HG03280 (cell line): ENCODE measurements around the gene SPSB1.
"Not testable (repeated sequence)": the region's sequence is repeated elsewhere in the genome, so short reads cannot be mapped to it uniquely, and the experiment has no call there.

ENCODE experiments used
- ATAC-seq: cut with Tn5 transposase; IDR thresholded peaks from one replicate; pipeline ENCODE4 v1.9.1; 2021; ENCODE audit warnings: mild to moderate bottlenecking, moderate library complexity; ENCODE audit not compliant: unreplicated experiment

SPSB1 gene

DNA sequence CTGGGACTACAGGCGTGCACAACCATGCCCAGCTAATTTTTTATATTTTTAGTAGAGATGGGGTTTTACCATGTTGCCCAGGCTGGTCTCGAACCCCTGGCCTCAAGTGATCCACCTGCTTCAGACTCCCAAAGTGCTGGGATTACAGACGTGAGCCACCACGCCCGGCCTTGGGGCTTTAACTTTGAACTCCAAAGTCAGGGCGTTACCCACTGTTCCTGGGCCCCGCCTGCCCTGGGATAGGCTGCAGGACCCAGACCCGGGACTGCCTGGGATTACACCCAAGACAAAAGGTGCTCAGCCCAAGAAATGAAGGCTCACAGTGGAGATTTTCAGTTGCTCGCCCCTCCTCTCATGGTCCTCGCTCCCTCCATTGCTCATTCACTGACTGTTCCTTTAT lies 92.7 kb downstream of the SPSB1 start:
- not testable (repeated sequence) for ATAC-seq

DNA sequence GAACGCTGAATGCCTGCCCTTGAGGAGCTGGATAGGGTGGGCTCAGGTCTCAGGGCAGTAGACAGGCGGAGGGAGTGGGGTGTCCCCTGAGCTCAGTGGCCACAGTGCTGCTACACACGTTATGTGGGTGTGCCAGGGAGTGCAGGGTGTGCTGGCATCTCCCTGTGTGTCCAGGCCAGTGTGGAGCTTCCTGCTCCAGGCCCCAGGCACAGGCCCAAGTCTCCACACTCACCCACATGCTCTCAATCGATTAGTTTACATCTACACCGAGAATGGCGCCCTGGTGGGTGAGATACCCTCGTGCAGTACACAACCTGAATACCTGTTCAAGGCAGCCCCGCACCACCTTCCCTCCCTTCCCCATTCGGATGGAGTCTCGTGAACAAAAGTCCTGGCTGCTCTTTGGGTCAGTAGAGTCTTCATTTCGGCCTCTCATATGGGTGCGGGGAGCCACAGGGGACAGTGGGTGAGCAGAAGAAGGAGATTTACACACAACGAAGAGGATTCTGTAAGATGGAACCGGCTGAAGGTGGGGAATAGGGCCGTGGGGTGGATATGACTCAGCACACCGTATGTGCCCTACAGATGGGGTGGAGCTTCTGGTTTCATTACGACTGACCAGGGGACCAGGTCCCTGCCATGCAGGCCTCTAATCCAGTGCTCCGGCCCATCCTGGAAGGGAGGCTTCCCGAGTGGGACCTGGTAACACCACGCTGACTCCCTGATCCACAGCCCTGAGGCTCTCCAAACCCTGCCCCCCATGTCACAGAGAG lies 93.3 kb downstream of the SPSB1 start:
- no peak for ATAC-seq

DNA sequence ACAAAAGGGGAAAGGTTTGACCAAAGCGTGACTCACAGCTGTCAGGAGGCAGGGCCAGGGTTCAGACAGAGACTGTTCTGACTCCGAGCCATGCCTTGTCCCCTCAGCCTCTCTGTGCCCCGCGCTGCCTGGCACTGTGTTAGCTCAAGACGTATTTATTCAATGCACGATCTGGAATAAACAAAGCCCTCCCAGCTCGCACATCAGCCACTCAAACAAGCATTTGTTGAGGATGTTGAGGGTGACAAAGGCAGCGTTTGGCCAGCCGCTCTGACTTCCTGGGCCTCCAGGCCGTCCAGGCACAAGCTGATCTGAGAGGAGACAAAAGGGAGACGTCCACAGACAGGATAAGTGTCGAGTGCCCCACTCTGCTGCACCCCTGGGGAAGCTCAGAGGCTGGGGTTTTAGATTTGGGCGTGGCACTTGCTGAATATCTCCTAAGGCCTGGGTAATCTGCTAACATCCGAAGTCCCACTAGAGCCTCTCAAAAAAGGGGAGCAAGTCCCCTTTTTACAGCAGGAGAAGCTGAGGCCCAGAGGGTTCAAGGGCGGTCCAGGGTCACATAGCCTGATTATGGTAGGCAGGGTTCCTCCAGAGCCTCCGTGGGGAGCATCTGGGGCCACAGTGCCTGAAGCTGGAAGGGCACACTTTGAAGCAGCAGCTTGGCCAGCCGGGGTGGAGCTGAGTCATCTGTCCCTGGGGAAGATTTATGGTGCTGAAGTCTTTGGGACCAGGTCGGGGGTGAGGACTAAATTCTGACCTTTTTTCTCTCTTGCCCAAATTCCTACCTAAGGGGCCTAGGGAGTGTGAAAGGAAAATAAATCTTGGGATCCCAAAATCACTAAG lies 95.9 kb downstream of the SPSB1 start:
- no peak for ATAC-seq

- no peak for ATAC-seq
Observed at GRCh38 chr1:9389968-9390367, 97.3 kb downstream of the SPSB1 start.

DNA sequence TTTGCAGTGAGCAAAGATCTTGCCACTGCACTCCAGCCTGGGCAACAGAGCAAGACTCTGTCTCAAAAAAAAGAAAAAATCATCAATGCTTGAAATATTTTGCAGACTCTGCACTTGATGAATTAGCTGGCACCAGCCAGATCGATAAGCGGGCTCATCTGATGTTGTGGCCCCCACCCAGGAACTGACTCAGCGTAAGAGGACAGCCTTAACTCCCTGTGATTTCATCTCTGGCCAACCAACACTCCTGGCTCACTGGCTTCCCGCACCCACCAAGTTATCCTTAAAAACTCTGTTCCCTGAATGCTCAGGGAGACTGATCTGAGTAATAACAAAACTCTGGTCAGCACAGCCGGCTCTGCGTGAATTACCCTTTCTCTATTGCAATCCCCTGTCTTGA lies 98.9 kb downstream of the SPSB1 start:
- ATAC-seq: no peak

DNA sequence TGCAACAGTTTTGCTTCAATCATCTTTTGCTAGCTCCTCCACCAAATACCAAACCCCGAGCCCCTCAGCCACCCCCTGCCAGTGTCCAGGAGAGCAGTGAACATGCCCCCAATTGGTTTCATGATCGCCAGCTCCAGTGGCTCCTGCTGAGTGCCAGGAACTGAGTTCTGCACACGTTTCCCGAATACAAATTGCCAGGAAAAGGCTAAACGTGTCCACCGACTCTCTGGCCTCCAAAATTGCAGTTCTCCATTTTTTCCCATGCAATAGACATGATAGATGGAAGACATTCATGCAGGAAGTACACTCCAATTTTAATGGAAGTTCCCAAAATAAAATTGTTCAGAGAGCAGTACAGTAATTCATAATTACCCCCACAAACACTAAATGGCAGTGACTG lies 101.3 kb downstream of the SPSB1 start:
- ATAC-seq: no peak

GRCh38 chr1:9395018-9395417 lies 102.3 kb downstream of the SPSB1 start:
- ATAC-seq: no peak

GRCh38 chr1:9397047-9397446 lies 104.4 kb downstream of the SPSB1 start:
- ATAC-seq: no peak

DNA sequence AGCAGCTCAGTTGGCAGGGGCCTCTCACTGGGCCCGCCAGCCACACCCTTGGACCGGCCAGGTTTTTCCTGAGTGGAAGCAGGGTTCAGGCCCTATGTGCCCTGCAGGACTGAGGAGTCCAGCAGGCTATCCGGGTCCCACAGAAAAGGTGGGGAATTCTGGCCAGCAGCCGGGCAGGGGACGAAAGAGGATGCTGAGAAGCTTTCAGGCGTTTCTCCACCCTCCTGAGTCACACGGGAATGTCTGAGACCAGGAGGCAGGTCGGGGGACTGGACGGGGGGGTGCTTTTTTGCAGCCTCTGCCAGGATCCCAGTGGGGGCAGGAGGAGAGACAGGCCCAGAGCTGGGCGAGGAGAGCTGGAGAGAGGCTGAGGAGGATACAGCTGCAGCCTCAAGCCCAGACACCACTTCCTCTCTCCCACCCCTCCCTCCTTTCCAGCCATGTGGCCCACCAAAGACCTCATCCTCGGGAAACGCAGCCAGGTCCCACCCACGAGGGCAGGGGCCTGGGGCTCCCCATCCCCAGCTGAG lies 105.4 kb downstream of the SPSB1 start:
- ATAC-seq: no peak

- ATAC-seq: no peak
Observed at GRCh38 chr1:9399510-9400424, 107.1 kb downstream of the SPSB1 start.

- no peak for ATAC-seq
Observed at GRCh38 chr1:9400425-9401079, 107.9 kb downstream of the SPSB1 start.

DNA sequence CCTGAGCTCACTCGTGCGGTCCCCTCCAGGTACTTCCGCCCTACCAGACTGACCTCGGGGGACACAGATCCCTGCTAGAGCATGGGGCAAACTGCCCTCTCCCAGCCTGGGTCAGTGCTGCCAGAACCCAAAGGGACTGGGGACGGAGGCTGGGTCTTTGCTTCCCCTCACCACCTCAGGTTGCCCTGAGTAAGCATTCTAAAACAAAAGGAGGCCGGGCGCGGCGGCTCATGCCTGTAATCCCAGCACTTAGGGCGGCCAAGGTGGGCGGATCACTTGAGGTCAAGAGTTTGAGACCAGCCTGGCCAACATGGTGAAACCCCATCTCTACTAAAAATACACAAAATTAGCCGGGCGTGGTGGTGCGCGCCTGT lies 108.4 kb downstream of the SPSB1 start:
- no peak for ATAC-seq

- no peak for ATAC-seq
Observed at GRCh38 chr1:9402256-9402616, 109.5 kb downstream of the SPSB1 start.

- no peak for ATAC-seq
Observed at GRCh38 chr1:9402717-9403225, 110.1 kb downstream of the SPSB1 start.

DNA sequence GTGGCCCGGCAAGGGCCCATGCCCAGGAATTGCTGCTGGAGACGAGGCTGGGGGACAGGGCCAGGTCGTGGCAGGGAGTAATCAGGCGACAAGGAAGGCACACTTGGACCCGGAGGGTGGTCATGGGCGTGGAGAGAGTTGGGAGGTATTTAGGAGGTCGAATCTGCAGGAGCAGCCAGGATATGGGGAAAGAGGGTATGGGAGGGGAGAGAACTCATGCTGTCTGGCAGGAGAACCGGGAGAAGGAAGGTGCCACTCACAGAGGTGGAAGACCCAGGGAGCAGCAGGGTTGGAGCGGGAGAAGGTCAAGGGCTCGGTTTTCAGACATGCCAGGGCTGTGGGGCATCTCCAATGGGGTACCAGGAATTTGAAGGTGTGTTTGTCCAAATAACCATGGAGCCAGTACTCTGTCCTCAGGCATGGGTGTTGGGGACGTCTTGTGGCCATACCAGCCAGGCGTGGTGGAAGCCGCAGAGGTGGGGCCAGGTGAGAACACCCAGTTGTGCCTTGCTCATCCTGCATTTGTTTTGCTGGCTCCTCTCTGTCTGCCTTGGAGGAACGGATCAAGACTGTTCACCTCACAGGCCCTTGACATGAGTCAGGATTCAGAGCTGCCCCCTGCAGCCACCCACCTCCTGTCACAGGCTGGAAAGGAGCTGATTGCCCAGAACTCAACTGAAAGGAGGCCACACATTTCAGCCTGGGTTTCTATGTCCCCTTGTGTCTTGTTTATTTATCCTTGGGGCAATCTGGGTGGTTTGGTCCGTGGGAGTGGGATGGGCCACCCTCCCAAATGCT lies 111.6 kb downstream of the SPSB1 start:
- ATAC-seq: no peak

DNA sequence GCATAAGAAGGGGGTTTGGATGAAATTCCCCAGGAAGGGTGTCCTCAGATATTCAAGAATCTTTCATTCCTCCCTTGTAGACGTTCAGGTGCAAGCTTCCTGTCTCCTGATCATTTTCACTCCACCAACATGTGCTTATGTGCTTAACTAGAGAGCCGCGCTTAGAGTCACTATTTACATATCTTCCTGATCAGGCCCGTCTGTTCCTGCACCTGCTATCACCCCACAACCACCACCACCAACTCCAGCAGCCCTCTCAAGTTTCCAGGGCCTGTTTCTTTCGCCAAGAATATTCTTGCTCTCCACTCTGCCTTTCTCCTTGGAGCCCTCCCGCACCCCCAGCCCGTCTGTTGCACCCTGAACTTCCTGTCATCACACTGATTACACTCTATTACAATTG lies 113.4 kb downstream of the SPSB1 start:
- no peak for ATAC-seq

- no peak for ATAC-seq
Observed at GRCh38 chr1:9410737-9411297, 118.1 kb downstream of the SPSB1 start.

DNA sequence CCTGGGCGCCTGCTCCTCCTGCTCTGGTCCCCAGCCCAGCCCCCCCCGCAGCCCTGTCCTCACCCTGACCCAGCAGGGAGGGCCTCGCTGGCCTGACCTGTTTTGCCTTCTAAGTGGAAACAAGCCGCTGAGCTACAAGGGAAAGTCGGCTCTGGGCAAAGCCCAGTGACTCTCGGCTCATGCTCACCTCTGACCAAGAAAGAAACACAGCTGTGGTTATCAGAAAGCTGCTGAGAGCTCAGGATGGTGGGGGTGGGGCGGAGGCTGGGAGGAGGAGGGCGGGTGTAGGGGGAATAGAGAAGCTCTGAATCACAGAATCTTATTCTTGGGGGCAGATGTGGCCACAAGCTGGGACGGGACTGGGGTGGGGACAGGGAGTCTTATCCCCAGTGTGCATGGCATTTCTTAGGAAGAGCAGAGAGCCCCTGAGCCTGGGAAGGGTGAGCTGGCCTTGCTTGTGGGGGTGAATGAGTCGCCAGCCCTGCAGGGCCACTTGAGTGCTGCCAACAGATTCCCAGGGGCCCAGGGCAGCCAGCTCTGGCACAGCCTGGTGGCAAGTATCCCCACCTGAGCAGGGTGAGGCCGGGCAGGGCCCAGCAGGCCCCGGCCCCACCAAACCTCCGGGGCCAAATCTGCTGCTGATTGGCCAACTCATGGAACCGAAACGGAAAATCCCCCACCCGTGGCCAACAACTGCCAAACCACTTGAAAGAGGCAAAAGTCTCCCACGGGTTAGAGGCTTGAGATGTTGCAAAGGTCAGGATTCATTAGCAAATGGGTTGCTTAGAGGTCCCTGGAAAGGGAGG lies 120.6 kb downstream of the SPSB1 start:
- peak; percentile 82 for ATAC-seq

DNA sequence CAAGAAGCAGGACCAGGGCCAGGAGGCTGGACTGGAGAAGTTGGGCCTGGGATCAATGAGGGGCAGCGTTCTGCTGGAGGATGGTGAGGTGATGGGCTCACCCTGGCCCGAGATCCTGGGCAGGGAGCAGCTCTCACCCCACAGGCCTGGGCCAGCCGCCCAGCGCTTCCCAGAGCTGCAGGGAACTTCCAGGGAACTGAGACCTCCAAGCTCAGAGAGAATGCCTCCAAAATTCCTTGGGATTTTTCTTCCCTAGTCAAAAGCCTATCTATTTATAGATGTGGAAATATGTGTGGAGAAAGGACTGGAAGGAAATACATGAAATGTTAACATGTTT lies 121.2 kb downstream of the SPSB1 start:
- ATAC-seq: no peak
